HCT116 (cell line): Measurements from ENCODE around the gene GPA33. TPM values are rescaled to one million over a fixed set of nuclear protein-coding genes. Genes with fewer than 3 reads are reported as not detected.

Experiments
- ATAC-seq: fragments of 200-7000 bp; cut with Tn5 transposase; 2 replicates; pipeline ENCODE4 v1.9.1; 2020; ENCODE audit warnings: mild to moderate bottlenecking, moderate library complexity
- BruUV-seq: library from RNA; stranded (reverse); fragments of 400-500 nt; replicated peaks from 2 replicates; lab custom pipeline; 2021; lab: Mats Ljungman, UMichigan
- CTCF ChIA-PET: fragments of 300-600 bp; sonication (Branson Sonifier 250); formaldehyde crosslinking; loops from one replicate; lab custom pipeline; 2021; ENCODE audit warnings: antibody characterized with exemption; lab: Charles Lee
- POLR2A ChIA-PET: fragments of 300-600, 350-600 bp; sonication (Branson Sonifier 250); formaldehyde crosslinking; loops from one replicate; lab custom pipeline; 2021; ENCODE audit warnings: antibody characterized with exemption; lab: Charles Lee
- RAD21 ChIA-PET, 2 experiments: fragments of 300-600 bp; sonication (Branson Sonifier 250); formaldehyde crosslinking; loops; one replicate each; lab custom pipeline; 2023; ENCODE audit warnings: low total read pairs in 2 of 2; ENCODE audit not compliant: uncharacterized antibody in 2 of 2, unreplicated experiment in 2 of 2, low non-redundant PET in 1 of 2; lab: Charles Lee
- DNase-seq: peaks from one replicate; pipeline ENCODE4 v3.0.0-alpha.2; 2010; ENCODE audit warnings: low read depth, low spot score
- H2AFZ ChIP-seq: fragments of 200-600 bp; shearing (Covaris generic), sonication (generic); 2 replicates; pipeline ENCODE4 v1.6.1; 2017; ENCODE audit warnings: low read depth, mixed run types, mixed read lengths, antibody characterized with exemption, low read length; ENCODE audit not compliant: poor library complexity, severe bottlenecking
- H3K27ac ChIP-seq: 2 replicates; pipeline ENCODE4 v1.5.1; 2012; ENCODE audit warnings: low read depth, low read length
- H3K27me3 ChIP-seq: fragments of 200-600 bp; sonication (generic); 2 replicates; pipeline ENCODE4 v1.6.1; 2016; ENCODE audit warnings: mixed run types, low read length, mixed read lengths; ENCODE audit not compliant: insufficient read depth
- H3K36me3 ChIP-seq, 2 experiments: fragments of 200-500 bp in 1 of 2; fragments of 200-600 bp in 1 of 2; sonication (Bioruptor generic) in 1 of 2; sonication (generic) in 1 of 2; 2 replicates each; pipeline versions ENCODE4 v1.5.1 to v1.6.1; 2014 to 2016; ENCODE audit warnings: low read length in 2 of 2, inconsistent platforms in 1 of 2, mixed read lengths in 1 of 2, mixed run types in 1 of 2; ENCODE audit not compliant: insufficient read depth in 2 of 2, control insufficient read depth in 1 of 2
- H3K4me1 ChIP-seq, 2 experiments: fragments of 200-600 bp in 1 of 2; sonication (generic) in 1 of 2; 2 replicates each; pipeline versions ENCODE4 v1.5.1 to v1.6.1; 2012 to 2017; ENCODE audit warnings: low read length in 2 of 2, inconsistent platforms in 1 of 2, mild to moderate bottlenecking in 1 of 2, mixed read lengths in 1 of 2, mixed run types in 1 of 2, moderate library complexity in 1 of 2; ENCODE audit not compliant: insufficient read depth in 2 of 2, control insufficient read depth in 1 of 2
- H3K4me2 ChIP-seq: fragments of 200-600 bp; sonication (generic); 2 replicates; pipeline ENCODE4 v1.6.1; 2017; ENCODE audit warnings: mixed run types, low read length, mixed read lengths
- H3K4me3 ChIP-seq, 2 experiments: fragments of 200-600 bp in 1 of 2; sonication (generic) in 1 of 2; replicated peaks in 1 of 2; 2 replicates each; pipeline ENCODE4 v1.5.1; 2011 to 2016; ENCODE audit warnings: low read length in 2 of 2, control low read depth in 1 of 2, low read depth in 1 of 2, mild to moderate bottlenecking in 1 of 2, mixed read lengths in 1 of 2, mixed run types in 1 of 2
- H3K79me2 ChIP-seq: fragments of 200-600 bp; sonication (generic); 2 replicates; pipeline ENCODE4 v1.6.1; 2017; ENCODE audit warnings: mild to moderate bottlenecking, mixed run types, low read length, moderate library complexity, mixed read lengths; ENCODE audit not compliant: insufficient read depth
- H3K9ac ChIP-seq: fragments of 200-600 bp; sonication (generic); 2 replicates; pipeline ENCODE4 v1.6.1; 2016; ENCODE audit warnings: low read length, mixed read lengths
- H3K9me2 ChIP-seq: fragments of 200-600 bp; sonication (generic), shearing (Covaris generic); 2 replicates; pipeline ENCODE4 v1.6.1; 2017; ENCODE audit warnings: mixed run types, mild to moderate bottlenecking, moderate library complexity; ENCODE audit not compliant: insufficient read depth
- H3K9me3 ChIP-seq, 2 experiments: fragments of 200-500 bp in 1 of 2; fragments of 200-600 bp in 1 of 2; sonication (Bioruptor generic) in 1 of 2; sonication (generic) in 1 of 2; 2 replicates each; pipeline ENCODE4 v1.6.1; 2014 to 2017; ENCODE audit warnings: low read length in 2 of 2, mixed read lengths in 2 of 2, inconsistent platforms in 1 of 2, low read depth in 1 of 2, mild to moderate bottlenecking in 1 of 2, mixed run types in 1 of 2, moderate library complexity in 1 of 2; ENCODE audit not compliant: control insufficient read depth in 1 of 2, insufficient read depth in 1 of 2
- H4K20me1 ChIP-seq: fragments of 200-600 bp; sonication (generic), shearing (Covaris generic); 2 replicates; pipeline ENCODE4 v1.6.1; 2017; ENCODE audit warnings: mixed run types, mild to moderate bottlenecking, moderate library complexity; ENCODE audit not compliant: insufficient read depth
- CTCF ChIP-seq, 3 experiments: fragments of 200-600 bp in 1 of 3; sonication (generic) in 1 of 3; IDR thresholded peaks in 2 of 3; conservative IDR thresholded peaks in 1 of 3; 2 replicates each; pipeline ENCODE4 v1.5.1; 2012 to 2017; ENCODE audit warnings: low read depth in 2 of 3, low read length in 2 of 3, antibody characterized with exemption in 1 of 3, borderline replicate concordance in 1 of 3, control low read depth in 1 of 3, mild to moderate bottlenecking in 1 of 3, mixed read lengths in 1 of 3, mixed run types in 1 of 3, moderate library complexity in 1 of 3; ENCODE audit not compliant: insufficient read depth in 1 of 3
- EGR1 ChIP-seq: IDR thresholded peaks from 2 replicates; pipeline ENCODE4 v1.6.1; 2012; ENCODE audit warnings: low read depth
- EZH2 ChIP-seq: fragments of 200-600 bp; sonication (generic); IDR thresholded peaks from 2 replicates; pipeline ENCODE4 v1.6.1; 2017; ENCODE audit warnings: antibody characterized with exemption, mixed run types
- JUND ChIP-seq: IDR thresholded peaks from 2 replicates; pipeline ENCODE4 v1.6.1; 2012
- MAX ChIP-seq: IDR thresholded peaks from 2 replicates; pipeline ENCODE4 v1.6.1; 2012
- POLR2A ChIP-seq: IDR thresholded peaks from 2 replicates; pipeline ENCODE4 v1.7.0; 2011; ENCODE audit warnings: borderline replicate concordance; ENCODE audit not compliant: insufficient read depth, insufficient read length; ENCODE audit errors: extremely low read depth
- RAD21 ChIP-seq: IDR thresholded peaks from 2 replicates; pipeline ENCODE4 v1.6.1; 2012; ENCODE audit warnings: low read depth, mild to moderate bottlenecking
- SP1 ChIP-seq: IDR thresholded peaks from 2 replicates; pipeline ENCODE4 v1.6.1; 2012; ENCODE audit warnings: low read depth
- YY1 ChIP-seq: IDR thresholded peaks from 2 replicates; pipeline ENCODE4 v1.6.1; 2011; ENCODE audit warnings: low read length, low read depth, moderate library complexity, mild to moderate bottlenecking; ENCODE audit not compliant: insufficient replicate concordance; ENCODE audit errors: extremely low read depth
- ZBTB33 ChIP-seq: IDR thresholded peaks from 2 replicates; pipeline ENCODE4 v1.6.1; 2011; ENCODE audit warnings: mild to moderate bottlenecking, low read length, moderate library complexity; ENCODE audit not compliant: insufficient replicate concordance; ENCODE audit errors: extremely low read depth
- ZFX ChIP-seq: fragments of 450-650 bp; IDR thresholded peaks from 2 replicates; pipeline ENCODE4 v1.6.1; 2017
- ZNF274 ChIP-seq: fragments of 200-500 bp; sonication (Bioruptor generic); IDR thresholded peaks from 2 replicates; pipeline ENCODE4 v1.6.1; 2014; ENCODE audit warnings: mild to moderate bottlenecking, low read depth, low read length, inconsistent platforms
- intact Hi-C: fragments of 100-400 bp; cut with micrococcal nuclease; formaldehyde crosslinking; loops from 2 replicates; pipeline ENCODE4 v1.10.0; 2022
- total RNA-seq: library from RNA; stranded (reverse); gene quantifications from one replicate; pipeline ENCODE4 v1.2.1, GENCODE V29; 2021; ENCODE audit not compliant: unreplicated experiment

Gene GPA33
- total RNA-seq, 1 experiment from 2014 or later = 0.22 TPM

- TF ChIP-seq POLR2A (no peak), SP1 (no peak), MAX (no peak), ZFX (no peak), RAD21 (no peak), EGR1 (no peak), JUND (no peak)
These were observed 22.3 kb downstream of the GPA33 start (continued) for GRCh38 chr1:167067904-167068303.

- Histone ChIP-seq H2AFZ (peak overlapping the region; percentile 87), H3K27ac (no peak overlapping the region), H3K36me3 (no peaks in the 10 kb centered on the region), H3K4me3 (peak overlapping the region in 1 of 2 experiments; percentile 26; a peak in 2 of 4 replicates), H3K9ac (peak overlapping the region; percentile 30; the same call in 1 of the 2 replicates), H3K27me3 (no peaks in the 10 kb centered on the region), H3K9me2 (no peaks in the 10 kb centered on the region), H3K4me1 (peaks cover 0 to 8% of the 10 kb centered on the region in 2 experiments; a peak in 2 of 4 replicates), H3K9me3 (no peaks in the 10 kb centered on the region), H3K4me2 (peak overlapping the region; percentile 71), H4K20me1 (no peaks in the 10 kb centered on the region), H3K79me2 (no peaks in the 10 kb centered on the region)
- ChIA-PET POLR2A (interaction anchor here (0.8 kb wide), 1 partner anchor 388 kb away, joined by 3 read pairs; no protein-coding TSS in a partner anchor), CTCF (interaction anchor here (0.7 to 1.6 kb wide), 7 partner anchors 153 to 474 kb away, joined by 3 to 8 read pairs (median 4); partner anchors contain the start of gene POU2F1), RAD21 (interaction anchor here (0.6 to 1.0 kb wide), 3 partner anchors 153 to 359 kb away, joined by 3 to 4 read pairs (median 3); partner anchors contain the start of gene POU2F1 (in 1 of the 2))
- TF ChIP-seq YY1 = peak; percentile 35
- no peak for TF ChIP-seq POLR2A
- TF ChIP-seq CTCF (IDR thresholded peaks at IDR 0.05 in 2 of 3, conservative IDR thresholded peaks at IDR 0.05 in 1 of 3; ENCODE audit: borderline replicate concordance in 1 of 3, insufficient read depth in 1 of 3, low read depth in 2 of 3, low read length in 2 of 3) = peak; percentile 89 to 97 (median 95)
- no peak for TF ChIP-seq EZH2
- no peak for TF ChIP-seq ZBTB33
- TF ChIP-seq ZNF274 = no peak
- TF ChIP-seq JUND = no peak
- peak; percentile 100 for TF ChIP-seq RAD21
- BruUV-seq = TSS peak; percentile 52
- ATAC-seq (peak; percentile 97), DNase-seq (peak; percentile 35)
- intact Hi-C loops = loop anchor here (1.0 to 5.0 kb wide), 7 partner anchors 63 to 621 kb away; partner anchors contain the start of gene POU2F1
These were observed 23.6 kb downstream of the GPA33 start for GRCh38 chr1:167066333-167067122.
